ENCODE measurements around the gene KIF26B. TPM values are rescaled to one million over a fixed set of nuclear protein-coding genes. Genes with fewer than 3 reads are reported as not detected.

The KIF26B gene
- total RNA-seq, 1 donor from 2014 or later, result 3.4 TPM

DNA sequence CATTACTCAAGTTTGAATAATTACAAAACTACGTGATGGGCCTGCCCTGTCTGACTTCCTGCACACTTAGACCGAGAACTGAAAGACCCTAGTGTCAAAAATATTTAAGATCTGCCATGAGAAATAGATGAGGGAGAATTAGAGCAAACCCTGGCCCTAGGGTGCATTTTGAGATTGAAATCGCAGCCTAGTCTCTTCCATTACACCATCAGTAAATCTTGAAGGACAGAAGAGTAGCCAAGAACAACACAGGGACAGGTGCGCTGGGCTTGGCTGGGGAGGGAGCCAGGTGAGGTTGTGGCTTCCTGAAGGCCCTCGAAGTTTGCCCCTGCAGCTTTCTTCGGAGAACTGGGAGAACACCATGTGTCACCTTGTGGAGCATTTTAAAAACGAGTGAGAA, 36.7 kb upstream of the KIF26B start:
- TF ChIP-seq, protein P1, sequence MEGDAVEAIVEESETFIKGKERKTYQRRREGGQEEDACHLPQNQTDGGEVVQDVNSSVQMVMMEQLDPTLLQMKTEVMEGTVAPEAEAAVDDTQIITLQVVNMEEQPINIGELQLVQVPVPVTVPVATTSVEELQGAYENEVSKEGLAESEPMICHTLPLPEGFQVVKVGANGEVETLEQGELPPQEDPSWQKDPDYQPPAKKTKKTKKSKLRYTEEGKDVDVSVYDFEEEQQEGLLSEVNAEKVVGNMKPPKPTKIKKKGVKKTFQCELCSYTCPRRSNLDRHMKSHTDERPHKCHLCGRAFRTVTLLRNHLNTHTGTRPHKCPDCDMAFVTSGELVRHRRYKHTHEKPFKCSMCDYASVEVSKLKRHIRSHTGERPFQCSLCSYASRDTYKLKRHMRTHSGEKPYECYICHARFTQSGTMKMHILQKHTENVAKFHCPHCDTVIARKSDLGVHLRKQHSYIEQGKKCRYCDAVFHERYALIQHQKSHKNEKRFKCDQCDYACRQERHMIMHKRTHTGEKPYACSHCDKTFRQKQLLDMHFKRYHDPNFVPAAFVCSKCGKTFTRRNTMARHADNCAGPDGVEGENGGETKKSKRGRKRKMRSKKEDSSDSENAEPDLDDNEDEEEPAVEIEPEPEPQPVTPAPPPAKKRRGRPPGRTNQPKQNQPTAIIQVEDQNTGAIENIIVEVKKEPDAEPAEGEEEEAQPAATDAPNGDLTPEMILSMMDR (IDR thresholded peaks at IDR 0.05), result no peak
- Histone ChIP-seq H3K4me1 (no peaks in the 10 kb centered on the region), H3K36me3 (no peaks in the 10 kb centered on the region), H3K27me3 (no peaks in the 10 kb centered on the region), H3K9me3 (no peaks in the 10 kb centered on the region), H3K27ac (no peak overlapping the region), H3K4me3 (no peak overlapping the region)
- intact Hi-C loops (cut with DNase I), result no loop called here
- no peak for ATAC-seq
- peak; percentile 18 for DNase-seq

DNA sequence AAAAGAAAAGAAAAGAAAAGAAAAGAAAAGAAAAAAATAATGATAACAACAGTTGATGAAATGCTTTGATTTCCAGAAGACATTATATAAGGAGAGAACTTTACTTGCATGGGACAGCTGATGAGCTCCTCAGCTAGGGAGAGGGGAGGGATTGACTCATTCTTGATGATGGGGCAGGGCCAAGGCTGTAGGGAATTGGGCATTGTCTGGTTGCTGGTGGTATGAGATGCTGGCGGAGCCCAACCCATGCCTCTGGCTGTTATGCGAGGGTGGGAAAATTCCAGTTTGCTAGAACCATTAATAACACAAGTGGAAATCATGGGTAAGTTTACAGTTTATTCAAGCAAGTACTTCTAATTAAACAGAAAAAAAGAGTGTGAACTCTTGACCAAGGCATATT, 36.0 kb upstream of the KIF26B start:
- intact Hi-C loops (cut with DNase I), result no loop called here
- H3K9me3 ChIP-seq, result no peaks in the 10 kb centered on the region
- no peak overlapping the region for H3K27ac ChIP-seq
- TF ChIP-seq, protein P1 (IDR thresholded peaks at IDR 0.05), result no peak
- H3K36me3 ChIP-seq, result no peaks in the 10 kb centered on the region
- H3K4me1 ChIP-seq, result no peaks in the 10 kb centered on the region
- ATAC-seq (no peak), DNase-seq (peak; percentile 8)
- no peaks in the 10 kb centered on the region for H3K27me3 ChIP-seq
- H3K4me3 ChIP-seq, result no peak overlapping the region

DNA sequence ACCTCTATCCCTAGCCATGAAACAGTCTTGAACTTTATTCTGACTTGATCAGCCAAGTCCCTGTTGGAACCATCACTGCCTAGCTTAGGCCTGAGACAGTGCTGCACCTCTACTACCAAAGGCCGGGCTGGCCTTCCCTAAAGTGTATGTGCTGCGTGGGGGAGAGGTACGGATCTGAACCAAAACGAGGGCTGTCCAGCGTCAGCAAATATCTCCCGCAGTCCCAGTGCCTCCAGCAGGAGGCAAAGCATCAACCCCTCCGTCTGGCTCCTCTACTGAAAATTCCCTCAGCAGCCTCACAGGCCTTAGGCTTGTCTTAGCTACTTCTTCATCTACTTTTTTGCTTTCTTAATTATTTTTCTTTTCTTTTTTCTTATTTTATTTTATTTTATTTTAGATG, 33.3 kb upstream of the KIF26B start:
- H3K36me3 ChIP-seq, result no peaks in the 10 kb centered on the region
- DNase-seq (peak; percentile 26), ATAC-seq (no peak)
- H3K27ac ChIP-seq, result no peak overlapping the region
- no peaks in the 10 kb centered on the region for H3K27me3 ChIP-seq
- H3K4me3 ChIP-seq, result no peak overlapping the region
- no peaks in the 10 kb centered on the region for H3K9me3 ChIP-seq
- H3K4me1 ChIP-seq, result no peaks in the 10 kb centered on the region
- intact Hi-C loops (cut with DNase I), result no loop called here
- TF ChIP-seq, protein P1 (IDR thresholded peaks at IDR 0.05), result no peak

DNA sequence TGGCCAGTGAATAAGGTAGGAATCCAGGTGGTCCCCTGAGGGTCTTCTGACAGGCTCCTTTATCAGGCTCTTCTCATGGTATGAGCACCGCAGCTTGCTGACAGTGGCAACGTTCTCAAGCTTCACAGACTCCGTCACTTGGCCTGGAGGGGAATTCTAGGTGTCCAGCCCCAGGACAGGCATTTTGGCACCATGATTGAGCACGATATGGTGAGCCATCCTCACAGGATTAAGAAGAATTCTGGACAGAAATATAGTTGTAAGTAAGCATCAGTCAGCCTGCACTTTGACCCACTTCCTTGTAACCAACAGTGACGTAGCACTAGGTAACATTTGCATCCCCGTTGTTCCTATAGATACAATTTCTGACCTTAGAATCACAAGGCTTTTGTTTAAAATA, 30.5 kb upstream of the KIF26B start:
- intact Hi-C loops (cut with DNase I), result no loop called here
- Histone ChIP-seq H3K27ac (no peak overlapping the region), H3K4me3 (no peak overlapping the region), H3K9me3 (no peaks in the 10 kb centered on the region), H3K36me3 (no peaks in the 10 kb centered on the region), H3K27me3 (no peaks in the 10 kb centered on the region), H3K4me1 (no peaks in the 10 kb centered on the region)
- DNase-seq, result no peak
- no peak for ATAC-seq
- TF ChIP-seq, protein P1 (IDR thresholded peaks at IDR 0.05), result no peak

DNA sequence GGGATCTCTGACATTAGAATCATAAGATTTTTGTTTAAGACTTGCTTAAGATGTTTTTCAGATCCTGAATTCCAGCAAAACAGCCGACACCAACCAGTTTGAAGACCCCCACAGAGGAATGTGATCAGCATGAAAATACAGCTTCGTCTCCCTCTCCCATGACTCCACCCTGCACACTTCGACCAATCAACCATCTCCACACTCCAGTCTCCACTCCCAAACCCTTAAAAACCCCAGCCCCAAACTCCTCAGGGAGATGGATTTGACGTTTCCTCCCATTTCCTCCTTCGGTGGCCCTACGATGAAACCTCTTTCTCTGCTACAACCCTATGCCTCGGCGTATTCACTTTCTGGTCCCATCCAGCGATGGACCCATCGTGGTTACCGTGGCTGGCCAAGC, 30.1 kb upstream of the KIF26B start:
- TF ChIP-seq, protein P1 (IDR thresholded peaks at IDR 0.05), result no peak
- ATAC-seq, result no peak
- Histone ChIP-seq H3K4me3 (no peak overlapping the region), H3K4me1 (no peaks in the 10 kb centered on the region), H3K36me3 (no peaks in the 10 kb centered on the region), H3K27ac (no peak overlapping the region), H3K9me3 (no peaks in the 10 kb centered on the region), H3K27me3 (no peaks in the 10 kb centered on the region)
- peak; percentile 29 for DNase-seq
- intact Hi-C loops (cut with DNase I), result no loop called here

DNA sequence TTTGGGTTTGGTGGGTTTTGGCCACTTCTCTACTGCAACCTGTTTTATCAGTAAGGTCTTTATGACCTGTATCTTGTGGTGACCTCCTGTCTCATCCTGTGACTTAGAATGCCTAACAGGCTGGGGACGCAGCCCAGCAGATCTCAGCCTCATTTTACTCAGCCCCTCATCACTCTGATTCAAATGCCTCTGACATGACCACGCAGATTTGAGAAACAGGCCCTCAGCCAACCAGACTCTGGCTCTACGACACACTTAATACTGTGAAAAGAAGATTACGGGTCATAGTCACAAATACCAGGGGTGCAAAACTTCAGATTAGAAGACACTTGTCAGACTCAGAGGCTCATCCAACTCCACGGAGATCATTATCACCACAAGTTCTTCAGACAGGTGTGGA, 28.3 kb upstream of the KIF26B start:
- intact Hi-C loops (cut with DNase I), result no loop called here
- H3K4me1 ChIP-seq, result no peaks in the 10 kb centered on the region
- H3K36me3 ChIP-seq, result no peaks in the 10 kb centered on the region
- H3K27me3 ChIP-seq, result peaks cover under 1% of the 10 kb centered on the region
- H3K9me3 ChIP-seq, result no peaks in the 10 kb centered on the region
- TF ChIP-seq, protein P1 (IDR thresholded peaks at IDR 0.05), result no peak
- H3K4me3 ChIP-seq, result no peak overlapping the region
- no peak overlapping the region for H3K27ac ChIP-seq
- no peak for ATAC-seq
- peak; percentile 1 for DNase-seq

All from upper lobe of right lung (tissue), 1 donor.